Body of pancreas (tissue), 4 donors: ENCODE measurements around the gene RCOR1.

ENCODE experiments used
- POLR2A ChIP-seq, 3 donors: fragments of 450-650 bp; IDR thresholded peaks; one replicate each; pipeline ENCODE4 v1.6.1; 2016; ENCODE audit warnings: antibody characterized with exemption in 3 of 3, mild to moderate bottlenecking in 2 of 3
- TF ChIP-seq, protein P1 (sequence below), 7 experiments: fragments of 450-650 bp in 4 of 7; fragments of 200-600 bp in 3 of 7; sonication (generic) in 3 of 7; IDR thresholded peaks; one replicate each; pipeline ENCODE4 v1.5.1; 2016 to 2019; ENCODE audit warnings: antibody characterized with exemption in 7 of 7

DNA sequence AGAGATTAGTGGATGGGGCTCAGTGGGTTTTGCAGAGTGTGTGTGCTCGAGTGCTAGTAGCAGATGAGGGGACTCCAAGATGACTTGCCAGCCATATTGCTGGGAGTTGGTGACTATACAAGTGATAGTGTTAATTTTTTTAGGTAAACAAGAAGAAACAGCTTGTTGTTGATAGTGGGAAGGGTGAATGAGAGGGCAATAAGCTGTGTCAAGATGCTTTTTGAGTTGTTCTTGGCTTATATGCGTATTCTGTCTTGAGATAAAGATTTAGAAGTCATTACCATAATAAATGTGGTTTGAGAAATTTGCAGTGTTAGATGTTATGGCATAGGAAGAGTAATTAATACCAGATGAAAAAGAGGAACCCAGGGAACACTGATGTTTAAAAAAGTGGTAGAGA is 75.3 kb downstream of the RCOR1 start:
- TF ChIP-seq, protein P1, sequence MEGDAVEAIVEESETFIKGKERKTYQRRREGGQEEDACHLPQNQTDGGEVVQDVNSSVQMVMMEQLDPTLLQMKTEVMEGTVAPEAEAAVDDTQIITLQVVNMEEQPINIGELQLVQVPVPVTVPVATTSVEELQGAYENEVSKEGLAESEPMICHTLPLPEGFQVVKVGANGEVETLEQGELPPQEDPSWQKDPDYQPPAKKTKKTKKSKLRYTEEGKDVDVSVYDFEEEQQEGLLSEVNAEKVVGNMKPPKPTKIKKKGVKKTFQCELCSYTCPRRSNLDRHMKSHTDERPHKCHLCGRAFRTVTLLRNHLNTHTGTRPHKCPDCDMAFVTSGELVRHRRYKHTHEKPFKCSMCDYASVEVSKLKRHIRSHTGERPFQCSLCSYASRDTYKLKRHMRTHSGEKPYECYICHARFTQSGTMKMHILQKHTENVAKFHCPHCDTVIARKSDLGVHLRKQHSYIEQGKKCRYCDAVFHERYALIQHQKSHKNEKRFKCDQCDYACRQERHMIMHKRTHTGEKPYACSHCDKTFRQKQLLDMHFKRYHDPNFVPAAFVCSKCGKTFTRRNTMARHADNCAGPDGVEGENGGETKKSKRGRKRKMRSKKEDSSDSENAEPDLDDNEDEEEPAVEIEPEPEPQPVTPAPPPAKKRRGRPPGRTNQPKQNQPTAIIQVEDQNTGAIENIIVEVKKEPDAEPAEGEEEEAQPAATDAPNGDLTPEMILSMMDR (IDR thresholded peaks at IDR 0.05), result no peak
- no peak for TF ChIP-seq POLR2A (IDR thresholded peaks at IDR 0.05)
